ENCODE results near the gene DUSP16. TPM values are rescaled to one million over a fixed set of nuclear protein-coding genes. Genes with fewer than 3 reads are reported as not detected.

DUSP16 gene
- total and polyA plus RNA-seq, 2 of the 8 experiments (the other 6 are each of a cell fraction or from before 2014, with no cell fraction given) = 31.6 to 55.9 TPM

GRCh38 chr12:12541782-12542181 is 20.9 kb downstream of the DUSP16 start:
- peaks cover 0 to 85% of the 10 kb centered on the region in 2 experiments; a peak in 2 of 4 replicates for H3K79me2 ChIP-seq (ENCODE audit: control insufficient read depth in 1 of 2, insufficient read depth in 2 of 2, low read length in 2 of 2)
- H3K9me3 ChIP-seq (ENCODE audit: insufficient read depth in 2 of 2, low read depth in 1 of 2, low read length in 1 of 2) = no peaks in the 10 kb centered on the region
- H2BK15ac ChIP-seq (ENCODE audit: low read length) = no peak overlapping the region
- no peak overlapping the region for H2BK20ac ChIP-seq (ENCODE audit: low read length)
- H3K79me1 ChIP-seq (ENCODE audit: low read depth, low read length) = no peaks in the 10 kb centered on the region; the same call in 1 of the 2 replicates
- no peak overlapping the region for H4K5ac ChIP-seq (ENCODE audit: insufficient read length, low read depth, low read length)
- H3K56ac ChIP-seq (replicated peaks; ENCODE audit: insufficient read length, low read depth, low read length) = no peak overlapping the region
- H3K14ac ChIP-seq (ENCODE audit: insufficient read length) = no peak overlapping the region
- no peak overlapping the region for H3K27ac ChIP-seq (ENCODE audit: low read depth, low read length)
- no peak overlapping the region for H3K4me2 ChIP-seq (ENCODE audit: insufficient read depth in 1 of 2, low read depth in 2 of 2, low read length in 2 of 2)
- H3K4me3 ChIP-seq (ENCODE audit: extremely low read depth in 1 of 4, insufficient read depth in 2 of 4, low read depth in 3 of 4, low read length in 4 of 4) = no peak overlapping the region
- no peak overlapping the region for H4K8ac ChIP-seq (ENCODE audit: extremely low read depth, insufficient read depth, low read length)
- H4K91ac ChIP-seq (replicated peaks; ENCODE audit: insufficient read length, low read length) = no peak overlapping the region
- H2BK5ac ChIP-seq (ENCODE audit: low read depth, low read length) = no peak overlapping the region
- H3K27me3 ChIP-seq (replicated peaks in 1 of 4; ENCODE audit: control insufficient read depth in 3 of 4, extremely low read depth in 1 of 4, insufficient read depth in 3 of 4, low read length in 3 of 4) = no peaks in the 10 kb centered on the region
- no peak overlapping the region for H3K9ac ChIP-seq (replicated peaks in 1 of 4; ENCODE audit: extremely low read depth in 1 of 4, low read depth in 3 of 4, low read length in 3 of 4)
- no peak overlapping the region for H3K23ac ChIP-seq (ENCODE audit: insufficient read length)
- no peaks in the 10 kb centered on the region; a peak in 1 of 7 replicates for H3K4me1 ChIP-seq (replicated peaks in 1 of 4; ENCODE audit: control insufficient read depth in 3 of 4, insufficient read depth in 4 of 4, low read length in 3 of 4)
- H2BK12ac ChIP-seq (ENCODE audit: low read depth, low read length) = no peak overlapping the region
- no peak overlapping the region for H2BK120ac ChIP-seq (replicated peaks; ENCODE audit: low read depth, low read length)
- peaks cover 2 to 4% of the 10 kb centered on the region in 2 experiments for H4K20me1 ChIP-seq (replicated peaks in 1 of 2; ENCODE audit: control insufficient read depth in 1 of 2, insufficient read depth in 2 of 2, low read length in 2 of 2)
- ChIA-PET POLR2A (ENCODE audit: partially characterized antibody) (interaction anchor here (0.5 to 1.2 kb wide), 2 partner anchors 8 to 22 kb away, joined by 3 read pairs; no protein-coding TSS in a partner anchor), CTCF (ENCODE audit: partially characterized antibody) (no interaction called here)
- H3K23me2 ChIP-seq (ENCODE audit: low read depth, low read length) = no peaks in the 10 kb centered on the region
- FAIRE-seq = no peak
- peaks cover 0 to 4% (median 0%) of the 10 kb centered on the region in 4 experiments; a peak in 2 of 8 replicates for H3K36me3 ChIP-seq (ENCODE audit: control insufficient read depth in 2 of 4, insufficient read depth in 4 of 4, low read length in 3 of 4)
- H3K18ac ChIP-seq (ENCODE audit: extremely low read depth, low read length) = no peak overlapping the region
- H2AK5ac ChIP-seq (ENCODE audit: low read depth, low read length) = no peak overlapping the region
- WGBS, 2 experiments (ENCODE audit: extremely low coverage in 1 of 2, insufficient coverage in 1 of 2, insufficient read length in 1 of 2, insufficient replicate concordance in 2 of 2, low coverage in 1 of 2, low lambda C conversion rate in 2 of 2, missing lambda C conversion rate in 1 of 2) = 93% methylated on average over 4 of the region's 4 CpGs; no CpG with 5 or more reads in 1 of the 2 experiments
- no peak for DNase-seq (ENCODE audit: low read depth in 1 of 2, low spot score in 2 of 2)
- H3K4ac ChIP-seq (replicated peaks; ENCODE audit: insufficient read length, low read depth, low read length) = no peak overlapping the region
- no peak overlapping the region for H2AFZ ChIP-seq (ENCODE audit: low read length)
- TF ChIP-seq POU5F1 (IDR thresholded peaks at IDR 0.05; ENCODE audit: low read depth, low read length) (no peak), EP300 (IDR thresholded peaks at IDR 0.05; ENCODE audit: borderline replicate concordance in 1 of 2, low read depth in 2 of 2, low read length in 2 of 2) (no peak), EZH2 (IDR thresholded peaks at IDR 0.05; ENCODE audit: low read depth, low read length, severe bottlenecking) (no peak), MAFK (IDR thresholded peaks at IDR 0.05; ENCODE audit: low read depth, low read length) (no peak), GTF2F1 (IDR thresholded peaks at IDR 0.05; ENCODE audit: borderline replicate concordance, low read depth, low read length) (no peak), KDM1A (IDR thresholded peaks at IDR 0.05; ENCODE audit: borderline replicate concordance, low read length) (no peak), BACH1 (IDR thresholded peaks at IDR 0.05; ENCODE audit: low read length) (no peak)
